A673 (cell line): ENCODE measurements around the gene KCNF1. TPM values are rescaled to one million over a fixed set of nuclear protein-coding genes. Genes with fewer than 3 reads are reported as not detected.

Experiments
- BruUV-seq: library from RNA; stranded (reverse); fragments of 400-500 nt; replicated peaks from 2 replicates; lab custom pipeline; 2021; lab: Mats Ljungman, UMichigan
- CTCF ChIA-PET: fragments of 300-600 bp; sonication (Branson Sonifier 250); formaldehyde crosslinking; loops from one replicate; lab custom pipeline; 2022; ENCODE audit warnings: antibody characterized with exemption; lab: Charles Lee
- POLR2A ChIA-PET: fragments of 300-600 bp; sonication (Branson Sonifier 250); formaldehyde crosslinking; loops from one replicate; lab custom pipeline; 2022; ENCODE audit warnings: antibody characterized with exemption; ENCODE audit not compliant: low non-redundant PET; lab: Charles Lee
- DNase-seq: peaks from one replicate; pipeline ENCODE4 v3.0.0-alpha.2; 2015; ENCODE audit warnings: low spot score
- H3K27ac ChIP-seq: fragments of 200-600 bp; sonication (generic); 2 replicates; pipeline ENCODE4 v1.5.1; 2016; ENCODE audit warnings: mixed run types, low read depth, mild to moderate bottlenecking, mixed read lengths, antibody characterized with exemption, low read length; ENCODE audit not compliant: poor library complexity, severe bottlenecking
- H3K27me3 ChIP-seq: fragments of 200-600 bp; sonication (generic); replicated peaks from 2 replicates; pipeline ENCODE4 v1.6.1; 2017; ENCODE audit warnings: mixed run types, low read depth, mild to moderate bottlenecking, mixed read lengths, antibody characterized with exemption, low read length; ENCODE audit not compliant: insufficient read depth, poor library complexity
- H3K36me3 ChIP-seq: fragments of 200-600 bp; sonication (generic); 2 replicates; pipeline ENCODE4 v1.6.1; 2016; ENCODE audit warnings: mixed run types, mild to moderate bottlenecking, mixed read lengths, antibody characterized with exemption, low read length; ENCODE audit not compliant: insufficient read depth, poor library complexity, severe bottlenecking
- H3K4me1 ChIP-seq: fragments of 200-600 bp; sonication (generic); 2 replicates; pipeline ENCODE4 v1.6.1; 2017; ENCODE audit warnings: mixed run types, mild to moderate bottlenecking, mixed read lengths, antibody characterized with exemption, low read length; ENCODE audit not compliant: insufficient read depth, poor library complexity, severe bottlenecking
- H3K4me3 ChIP-seq: fragments of 200-600 bp; sonication (generic); 2 replicates; pipeline ENCODE4 v1.5.1; 2016; ENCODE audit warnings: low read depth, mixed run types, mild to moderate bottlenecking, mixed read lengths, low read length; ENCODE audit not compliant: poor library complexity, severe bottlenecking
- H3K9me3 ChIP-seq: fragments of 200-600 bp; sonication (generic); 2 replicates; pipeline ENCODE4 v1.6.1; 2016; ENCODE audit warnings: mixed run types, low read depth, mild to moderate bottlenecking, mixed read lengths, antibody characterized with exemption, low read length; ENCODE audit not compliant: poor library complexity, severe bottlenecking
- CTCF ChIP-seq: fragments of 300-800, 200-600 bp; sonication (generic); conservative IDR thresholded peaks from 2 replicates; pipeline ENCODE4 v1.5.1; 2017; ENCODE audit warnings: low read depth, mild to moderate bottlenecking, antibody characterized with exemption, low read length, moderate library complexity, mixed read lengths
- EZH2 ChIP-seq: fragments of 200-600 bp; sonication (generic); IDR thresholded peaks from 2 replicates; pipeline ENCODE4 v1.6.1; 2017; ENCODE audit warnings: borderline replicate concordance, low read depth, mild to moderate bottlenecking, mixed read lengths, antibody characterized with exemption, low read length; ENCODE audit not compliant: poor library complexity, severe bottlenecking
- intact Hi-C: fragments of 100-400 bp; cut with micrococcal nuclease; formaldehyde crosslinking; loops from one replicate; pipeline ENCODE4 v1.10.0; 2022; ENCODE audit not compliant: unreplicated experiment
- total RNA-seq: library from RNA; stranded (reverse); gene quantifications from 2 replicates; pipeline ENCODE4 v1.2.3, GENCODE V29; 2021

Gene KCNF1
- total RNA-seq, 1 experiment from 2014 or later: 0.32 TPM

- no TSS peak for BruUV-seq
- no peaks in the 10 kb centered on the region for H3K4me1 ChIP-seq
- H3K36me3 ChIP-seq: no peaks in the 10 kb centered on the region
- H3K9me3 ChIP-seq: no peaks in the 10 kb centered on the region
- POLR2A ChIA-PET: no interaction called here
- H3K27me3 ChIP-seq: peaks cover 6% of the 10 kb centered on the region
- intact Hi-C loops: loop anchor here (10.0 kb wide), 1 partner anchor 209 kb away; no protein-coding TSS in a partner anchor
- CTCF ChIA-PET: interaction anchor here (0.7 to 1.1 kb wide), 2 partner anchors 83 kb away, joined by 3 to 4 read pairs; no protein-coding TSS in a partner anchor
- no peak overlapping the region for H3K27ac ChIP-seq
- TF ChIP-seq CTCF: no peak
- TF ChIP-seq EZH2: no peak
- no peak for DNase-seq
- H3K4me3 ChIP-seq: no peak overlapping the region
These were observed 4.1 kb downstream of the KCNF1 start for GRCh38 chr2:10915731-10916276.

- DNase-seq: no peak
These were observed 5.2 kb downstream of the KCNF1 start for GRCh38 chr2:10916953-10917352.

DNA sequence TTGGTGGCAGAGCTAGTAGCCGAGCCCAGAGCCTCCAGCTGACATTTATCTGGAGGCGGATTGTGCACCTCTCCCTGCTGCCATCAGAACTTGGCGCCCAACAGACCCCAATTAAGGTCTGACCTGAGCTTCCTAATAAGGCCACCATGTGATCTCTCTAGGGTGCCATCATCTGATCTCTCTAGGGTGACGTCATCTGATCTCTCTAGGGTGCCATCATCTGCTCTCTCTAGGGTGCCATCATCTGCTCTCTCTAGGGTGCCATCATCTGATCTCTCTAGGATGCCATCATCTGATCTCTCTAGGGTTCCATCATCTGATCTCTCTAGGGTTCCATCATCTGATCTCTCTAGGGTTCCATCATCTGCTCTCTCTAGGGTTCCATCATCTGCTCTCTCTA is 6.2 kb downstream of the KCNF1 start:
- intact Hi-C loops: loop anchor here (10.0 kb wide), 1 partner anchor 207 kb away; no protein-coding TSS in a partner anchor
- POLR2A ChIA-PET: no interaction called here
- CTCF ChIA-PET: no interaction called here

More at GRCh38 chr2:10916953-10917352, 5.2 kb downstream of the KCNF1 start:
- BruUV-seq: no TSS peak
- Histone ChIP-seq H3K36me3 (no peaks in the 10 kb centered on the region), H3K4me1 (no peaks in the 10 kb centered on the region), H3K27me3 (peaks cover 6% of the 10 kb centered on the region), H3K4me3 (no peak overlapping the region), H3K27ac (no peak overlapping the region), H3K9me3 (no peaks in the 10 kb centered on the region)
- intact Hi-C loops: loop anchor here (10.0 kb wide), 1 partner anchor 208 kb away; no protein-coding TSS in a partner anchor
- POLR2A ChIA-PET: no interaction called here
- TF ChIP-seq CTCF: no peak
- no peak for TF ChIP-seq EZH2
- CTCF ChIA-PET: interaction anchor here (0.6 to 1.1 kb wide), 2 partner anchors 84 to 216 kb away, joined by 3 to 4 read pairs; a partner anchor contains a TSS

More for the DNA sequence above, 6.2 kb downstream of the KCNF1 start:
- Histone ChIP-seq H3K9me3 (no peaks in the 10 kb centered on the region), H3K36me3 (no peaks in the 10 kb centered on the region), H3K4me1 (no peaks in the 10 kb centered on the region), H3K27ac (no peak overlapping the region), H3K4me3 (no peak overlapping the region), H3K27me3 (no peaks in the 10 kb centered on the region)
- no peak for DNase-seq
- BruUV-seq: no TSS peak
- TF ChIP-seq EZH2 (no peak), CTCF (no peak)
